ENCODE data around the gene CRB2.

DNA sequence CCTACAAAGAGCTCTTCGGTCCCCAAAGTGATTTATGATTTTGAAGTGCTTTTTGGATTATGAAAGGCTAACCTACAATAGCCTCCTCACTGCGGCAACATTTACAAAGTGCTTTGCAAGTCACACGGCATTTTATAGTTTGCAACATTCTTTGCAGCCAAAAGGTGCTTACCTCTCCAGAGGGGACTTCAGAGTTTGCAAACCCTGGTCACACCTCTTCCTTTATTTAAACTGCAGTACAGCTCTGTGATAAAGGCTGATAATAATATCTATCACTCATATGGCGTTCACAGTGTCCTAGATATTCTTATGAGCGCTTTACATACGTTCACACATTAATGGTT lies 20.0 kb upstream of the CRB2 start:
- TF ChIP-seq, protein P1, sequence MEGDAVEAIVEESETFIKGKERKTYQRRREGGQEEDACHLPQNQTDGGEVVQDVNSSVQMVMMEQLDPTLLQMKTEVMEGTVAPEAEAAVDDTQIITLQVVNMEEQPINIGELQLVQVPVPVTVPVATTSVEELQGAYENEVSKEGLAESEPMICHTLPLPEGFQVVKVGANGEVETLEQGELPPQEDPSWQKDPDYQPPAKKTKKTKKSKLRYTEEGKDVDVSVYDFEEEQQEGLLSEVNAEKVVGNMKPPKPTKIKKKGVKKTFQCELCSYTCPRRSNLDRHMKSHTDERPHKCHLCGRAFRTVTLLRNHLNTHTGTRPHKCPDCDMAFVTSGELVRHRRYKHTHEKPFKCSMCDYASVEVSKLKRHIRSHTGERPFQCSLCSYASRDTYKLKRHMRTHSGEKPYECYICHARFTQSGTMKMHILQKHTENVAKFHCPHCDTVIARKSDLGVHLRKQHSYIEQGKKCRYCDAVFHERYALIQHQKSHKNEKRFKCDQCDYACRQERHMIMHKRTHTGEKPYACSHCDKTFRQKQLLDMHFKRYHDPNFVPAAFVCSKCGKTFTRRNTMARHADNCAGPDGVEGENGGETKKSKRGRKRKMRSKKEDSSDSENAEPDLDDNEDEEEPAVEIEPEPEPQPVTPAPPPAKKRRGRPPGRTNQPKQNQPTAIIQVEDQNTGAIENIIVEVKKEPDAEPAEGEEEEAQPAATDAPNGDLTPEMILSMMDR (IDR thresholded peaks at IDR 0.05) = no peak
- no peak for TF ChIP-seq ZFX (IDR thresholded peaks at IDR 0.05; ENCODE audit: borderline replicate concordance)
